HG03108 (cell line): ENCODE results near the gene NACC2.

Source experiments
- ATAC-seq: cut with Tn5 transposase; IDR thresholded peaks from one replicate; pipeline ENCODE4 v1.9.1; 2021; ENCODE audit warnings: moderate library complexity; ENCODE audit not compliant: unreplicated experiment

Gene NACC2

GRCh38 chr9:136059321-136059791 lies 35.7 kb downstream of the NACC2 start:
- no peak for ATAC-seq

DNA sequence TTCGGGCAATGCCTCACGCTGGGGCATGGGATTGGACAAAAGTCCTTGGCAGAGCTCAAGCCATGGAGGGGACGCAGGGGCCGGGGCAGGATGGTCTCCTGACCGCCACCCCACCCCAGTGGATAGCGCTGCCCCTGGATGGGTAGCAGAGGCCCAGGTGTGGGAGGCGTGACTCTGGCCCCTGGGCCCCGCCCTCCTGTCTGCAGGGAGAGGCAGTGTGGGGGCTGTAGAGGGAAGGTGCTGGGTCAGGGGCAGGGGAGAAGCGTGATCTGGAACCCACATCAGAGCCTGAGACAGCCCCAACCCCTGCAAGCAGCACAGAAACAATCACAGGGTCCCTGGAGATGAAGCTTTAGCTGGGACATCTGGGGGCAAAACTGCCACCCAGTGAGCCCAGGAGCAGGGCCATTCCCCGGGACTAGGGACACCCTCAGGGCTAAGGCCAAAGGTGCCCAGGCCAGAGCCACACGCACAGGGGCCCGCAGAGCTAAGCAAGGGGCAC lies 36.2 kb downstream of the NACC2 start:
- no peak for ATAC-seq

DNA sequence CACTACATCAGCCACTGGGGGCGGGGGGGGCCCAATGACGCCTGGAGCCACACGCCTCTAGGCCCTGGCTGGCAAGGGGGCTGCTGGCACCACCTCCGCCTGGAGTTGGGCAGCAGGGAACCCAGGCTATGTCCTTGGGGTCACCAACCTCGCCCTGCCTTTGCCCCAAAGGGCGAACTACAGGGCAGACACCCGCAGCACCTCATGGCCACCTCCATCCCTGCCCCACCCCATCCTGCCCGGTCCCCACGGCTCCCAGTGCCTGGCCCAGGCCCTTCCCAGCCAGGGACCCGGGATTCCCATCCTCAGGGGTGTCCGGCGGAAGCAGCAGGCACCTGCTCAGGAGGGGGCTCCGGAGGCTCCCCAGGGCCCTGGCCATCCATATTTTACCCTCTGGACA lies 37.0 kb downstream of the NACC2 start:
- no peak for ATAC-seq

- no peak for ATAC-seq
Measured at GRCh38 chr9:136057236-136058081, 37.6 kb downstream of the NACC2 start.

DNA sequence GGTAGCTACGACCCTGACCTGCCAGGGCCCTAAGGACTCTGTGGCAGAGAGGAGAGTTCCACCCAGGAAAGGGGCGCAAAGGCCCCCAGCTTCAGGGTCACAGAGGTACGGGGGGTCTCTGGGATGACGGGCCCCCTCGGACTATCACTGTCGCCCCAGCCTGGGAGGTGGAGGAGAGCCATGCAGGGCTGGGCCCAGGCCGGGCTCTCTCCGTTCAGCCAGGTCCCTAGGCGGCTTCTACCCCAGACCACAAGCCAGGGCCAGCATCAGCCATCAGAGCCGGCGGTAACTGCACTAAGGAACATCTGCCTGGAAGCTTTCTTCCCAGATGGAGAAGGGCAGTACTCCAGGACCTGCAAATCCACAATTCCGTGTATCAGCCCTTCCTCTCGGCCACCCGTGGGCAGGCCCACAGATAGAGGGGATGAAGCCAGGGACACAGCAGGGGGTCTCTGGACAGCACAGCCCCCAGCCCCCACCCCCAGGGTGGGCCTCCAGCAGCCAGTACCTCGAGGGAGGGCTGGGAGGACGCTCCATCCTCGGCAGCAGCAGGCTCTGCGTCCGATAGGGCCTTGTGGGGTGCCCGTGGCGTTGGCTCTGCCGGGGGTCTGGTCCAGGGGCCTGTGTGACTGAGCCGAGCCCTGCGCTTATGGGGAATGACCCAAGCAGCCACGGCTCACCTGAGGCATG lies 38.4 kb downstream of the NACC2 start:
- no peak for ATAC-seq

DNA sequence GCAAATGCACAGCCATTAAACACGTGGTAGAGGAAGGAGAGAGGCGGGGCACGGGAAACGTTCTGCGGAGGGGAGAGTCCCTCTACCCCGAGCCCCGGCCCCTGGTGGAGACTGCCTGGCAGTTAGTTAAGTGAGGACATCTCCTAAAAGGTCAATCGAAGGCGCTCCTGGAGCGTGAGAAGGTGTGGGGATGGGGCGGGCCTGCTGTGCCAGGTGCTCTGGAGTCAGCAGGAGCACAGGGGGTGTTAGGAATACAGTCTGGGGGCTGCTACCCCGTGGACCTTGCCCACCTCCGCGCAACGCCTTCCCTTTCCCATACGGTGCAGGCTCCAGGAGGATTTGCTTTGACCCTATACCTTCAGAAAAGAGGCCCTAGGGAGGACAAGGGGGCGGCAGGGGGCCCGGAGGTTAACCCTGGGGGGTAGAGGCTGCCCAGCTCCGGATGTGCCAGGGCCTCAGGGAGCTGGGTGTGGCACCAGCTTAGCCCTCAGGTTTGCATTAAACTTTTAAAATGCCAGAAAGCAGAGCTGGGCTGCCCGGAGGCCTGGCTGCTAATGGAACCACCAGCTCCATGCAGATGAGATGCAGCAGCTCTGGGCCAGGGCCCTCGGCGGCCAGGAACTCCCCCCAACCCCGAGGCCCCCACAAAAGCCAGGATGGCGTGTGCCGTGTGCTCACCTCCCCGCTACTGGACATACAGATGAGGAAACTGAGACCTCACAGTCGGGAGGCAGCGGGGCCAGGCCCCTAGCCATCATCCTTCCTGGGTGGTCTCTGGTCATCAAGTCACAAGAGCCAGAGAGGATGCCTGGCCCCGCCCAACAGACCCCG lies 39.2 kb downstream of the NACC2 start:
- ATAC-seq, result no peak

DNA sequence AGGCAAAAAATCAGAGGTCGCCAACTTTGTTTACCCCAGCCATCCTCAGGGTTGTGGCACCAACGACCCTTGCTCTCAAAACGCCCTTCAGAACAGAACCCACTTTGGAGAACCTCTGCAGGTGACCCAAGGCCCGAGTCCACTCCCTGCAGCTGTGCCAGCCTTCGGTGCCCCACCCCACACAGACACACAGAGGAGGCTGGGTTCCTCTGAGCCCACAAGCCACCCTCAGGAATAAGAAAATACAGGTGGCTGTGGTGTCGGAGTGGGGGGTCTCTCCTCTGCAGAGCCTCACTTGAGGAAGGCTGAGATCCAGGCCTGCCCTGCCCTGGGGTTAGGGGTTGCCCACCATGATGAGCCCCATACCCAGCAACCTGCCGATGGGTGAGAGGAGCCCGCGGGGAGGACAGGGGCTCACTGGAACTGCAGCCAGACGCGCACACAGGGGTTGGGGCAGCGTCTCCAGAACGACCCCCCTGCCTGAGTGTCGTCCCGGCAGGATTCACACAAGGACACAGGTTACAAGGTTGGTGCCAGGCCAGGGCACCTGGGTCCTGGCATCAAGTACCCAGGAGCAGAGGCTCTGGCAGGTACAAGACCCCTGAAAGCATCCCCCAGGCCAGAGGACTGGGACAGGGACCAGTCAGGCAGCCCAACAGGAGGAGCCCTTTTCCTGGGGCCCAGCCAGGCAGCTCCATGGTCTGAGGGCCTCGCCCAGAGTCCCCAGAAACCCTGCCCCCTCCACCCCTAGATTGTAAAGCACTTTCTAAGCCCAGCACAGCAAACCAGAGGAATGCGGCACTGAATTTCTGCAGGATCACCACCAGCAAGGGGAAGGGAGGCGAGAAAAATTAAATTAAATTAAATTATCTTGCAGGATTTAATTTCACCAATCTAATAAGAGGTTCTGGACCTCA lies 40.0 kb downstream of the NACC2 start:
- ATAC-seq, result no peak

DNA sequence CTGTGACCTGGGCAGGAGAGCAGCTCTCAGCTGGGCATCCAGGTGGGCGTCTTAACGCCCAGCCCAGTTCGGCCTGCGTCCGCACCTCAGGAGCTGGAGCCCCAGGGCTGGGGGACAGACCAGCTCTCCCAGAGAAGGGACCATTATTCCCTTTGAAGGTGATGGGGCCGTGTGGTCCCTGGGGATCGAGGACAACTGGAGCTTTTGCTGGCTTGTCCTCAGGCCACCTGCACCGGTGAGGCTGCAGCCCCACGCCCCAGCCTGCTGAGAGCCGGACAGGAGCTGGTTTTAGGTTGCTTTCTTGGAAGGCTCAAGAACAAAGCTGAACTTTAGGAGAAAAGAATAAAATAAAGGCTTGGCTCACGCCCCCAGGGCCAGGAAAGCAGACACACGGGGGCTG lies 40.9 kb downstream of the NACC2 start:
- no peak for ATAC-seq

DNA sequence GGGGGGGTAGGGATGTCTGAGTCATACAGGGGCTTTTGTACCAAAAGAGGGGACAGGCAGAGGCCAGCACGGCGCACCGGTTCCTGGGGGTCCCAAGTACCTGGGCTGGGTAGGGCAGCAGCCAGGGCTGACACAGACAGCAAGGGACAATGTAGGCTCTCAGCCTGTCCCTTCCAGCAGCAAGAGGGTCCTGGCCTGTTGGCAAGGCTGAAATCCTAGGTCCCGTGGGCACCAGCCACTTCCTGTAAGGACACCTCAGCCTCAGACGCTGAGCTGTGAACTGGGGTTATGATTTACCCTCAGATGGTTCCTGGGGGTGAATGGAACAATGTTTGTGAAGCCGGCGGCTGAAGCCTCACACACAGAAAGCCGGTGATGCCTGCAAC lies 41.3 kb downstream of the NACC2 start:
- no peak for ATAC-seq

- ATAC-seq, result no peak
Measured at GRCh38 chr9:136052991-136053756, 41.9 kb downstream of the NACC2 start.

DNA sequence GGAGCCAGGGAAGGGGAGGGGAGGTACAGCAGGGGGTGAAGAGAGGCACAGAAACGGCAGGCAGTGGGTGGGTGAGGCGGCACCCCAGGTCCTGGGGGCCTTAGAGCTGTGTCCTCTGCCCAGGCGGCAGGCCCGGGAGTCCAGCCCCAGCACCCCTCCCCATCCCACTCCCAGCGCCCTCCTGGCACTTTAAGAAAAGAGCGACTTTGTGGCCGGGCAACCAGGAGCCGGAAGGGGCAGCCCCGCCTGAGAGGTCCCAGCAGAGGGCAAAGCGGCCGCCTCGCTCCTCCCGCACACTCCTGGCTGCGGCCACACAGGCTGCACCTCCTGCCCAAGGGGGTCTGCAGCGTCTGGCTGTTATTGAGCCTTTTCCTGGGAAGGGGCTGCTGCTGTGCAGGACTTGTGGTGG lies 42.6 kb downstream of the NACC2 start:
- ATAC-seq, result no peak

GRCh38 chr9:136051837-136052471 lies 43.1 kb downstream of the NACC2 start:
- ATAC-seq, result no peak

GRCh38 chr9:136051453-136051836 lies 43.6 kb downstream of the NACC2 start:
- ATAC-seq, result no peak

- ATAC-seq, result no peak
Measured at GRCh38 chr9:136050701-136051452, 44.2 kb downstream of the NACC2 start.

GRCh38 chr9:136050266-136050700 lies 44.8 kb downstream of the NACC2 start:
- no peak for ATAC-seq

- no peak for ATAC-seq
Measured at GRCh38 chr9:136049491-136050265, 45.4 kb downstream of the NACC2 start.
